GM21825 (cell line): ENCODE data around the gene TOMM22.

Source experiments
- ATAC-seq: cut with Tn5 transposase; IDR thresholded peaks from one replicate; pipeline ENCODE4 v1.9.1; 2021; ENCODE audit warnings: mild to moderate bottlenecking, moderate library complexity; ENCODE audit not compliant: unreplicated experiment

TOMM22 gene

DNA sequence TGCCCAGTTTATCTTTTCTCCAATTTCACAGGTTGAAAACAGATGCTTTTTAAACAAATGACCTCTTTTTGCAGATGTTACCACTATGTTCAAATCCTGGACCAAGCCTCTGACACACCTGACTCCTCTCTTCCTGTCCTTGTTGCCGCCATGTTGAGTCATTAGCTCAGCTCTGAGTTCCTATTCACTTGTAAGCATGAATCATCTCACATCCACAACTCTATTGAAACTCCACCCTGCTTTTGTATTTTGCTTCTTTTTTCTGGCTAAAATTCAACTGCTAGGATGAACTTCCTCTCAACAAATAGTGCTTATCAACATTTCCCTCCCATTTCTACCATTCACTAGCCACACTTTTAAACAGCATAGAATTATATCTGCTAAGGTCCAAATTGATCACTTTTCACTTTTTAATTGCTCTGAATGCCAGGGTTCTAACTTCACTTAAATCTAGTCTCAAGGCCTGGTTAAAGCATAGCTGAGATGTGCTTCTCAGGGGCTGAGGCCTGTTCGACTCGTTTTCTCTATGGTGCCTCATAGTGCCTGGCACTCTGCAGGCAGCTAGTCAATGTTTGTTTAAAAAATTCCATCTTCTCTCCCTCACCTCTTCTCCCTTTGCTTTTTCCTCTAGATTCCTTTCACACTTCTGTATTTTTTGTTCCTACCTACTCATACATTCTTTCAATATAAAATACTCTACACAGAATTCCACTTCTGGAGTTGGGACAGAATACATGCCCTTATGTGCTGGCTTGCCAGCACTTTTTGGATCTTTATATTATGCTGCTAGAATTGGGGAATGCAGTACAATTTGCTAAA, 15.1 kb downstream of the TOMM22 start:
- no peak for ATAC-seq

DNA sequence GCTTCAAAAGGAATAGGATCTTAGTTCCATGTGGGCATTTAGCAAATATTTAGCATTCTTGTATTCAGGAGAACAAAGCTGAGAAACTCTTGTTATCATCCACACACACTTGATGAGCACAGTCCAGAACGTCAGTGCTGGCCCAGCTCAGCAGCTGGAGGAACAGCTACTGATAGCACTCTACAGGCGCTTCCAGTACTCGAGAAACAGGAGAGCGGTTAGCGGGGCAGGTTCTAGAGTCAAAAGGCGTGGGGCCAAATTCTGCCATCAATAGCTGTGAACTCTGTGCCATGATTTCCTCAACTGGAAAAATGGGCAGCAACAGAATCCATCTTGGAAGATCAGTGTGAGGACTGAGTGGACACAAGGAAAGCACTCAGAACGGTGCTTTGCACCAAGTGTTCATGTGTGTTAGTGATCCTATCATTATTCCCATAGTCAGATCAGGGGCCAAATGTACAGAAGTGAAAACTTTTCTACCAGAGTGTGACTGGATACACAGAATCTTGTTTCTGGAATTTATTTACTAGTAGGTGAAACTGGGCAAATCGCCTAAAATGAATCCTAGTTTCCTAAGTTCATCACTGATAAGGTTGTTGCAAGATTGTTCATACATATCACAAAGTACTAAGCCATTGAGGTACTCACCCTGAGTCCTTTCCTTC, 15.8 kb downstream of the TOMM22 start:
- no peak for ATAC-seq

DNA sequence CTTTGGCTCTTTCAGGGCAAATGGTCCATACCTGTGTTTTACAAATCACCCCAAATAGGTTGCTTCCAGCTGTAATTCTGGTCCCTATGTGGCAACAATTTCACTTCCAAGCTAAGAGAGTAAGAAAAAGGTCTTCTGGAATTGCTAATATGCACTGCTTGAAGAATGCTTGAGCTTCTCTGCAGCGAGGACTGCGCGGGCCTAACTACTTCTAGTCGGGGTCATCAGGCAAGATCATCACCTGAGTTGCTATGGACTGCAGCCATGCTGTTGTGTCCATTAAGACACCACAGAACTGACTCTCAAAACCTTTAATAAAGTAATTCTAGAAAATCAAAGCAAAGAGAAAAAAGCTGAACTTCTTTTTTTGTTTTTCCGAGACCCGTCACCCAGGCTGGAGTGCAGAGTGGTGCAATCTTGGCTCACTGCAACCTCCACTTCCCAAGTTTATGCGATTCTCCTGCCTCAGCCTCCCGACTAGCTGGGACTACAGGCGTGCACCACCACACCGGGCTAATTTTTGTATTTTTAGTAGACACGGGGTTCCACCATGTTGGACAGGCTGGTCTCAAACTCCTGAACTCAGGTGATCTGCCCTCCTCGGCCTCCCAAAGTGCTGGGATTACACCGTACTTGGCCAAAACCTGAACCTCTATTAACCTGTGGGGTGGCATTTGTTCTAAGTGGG, 16.8 kb downstream of the TOMM22 start:
- ATAC-seq: no peak

DNA sequence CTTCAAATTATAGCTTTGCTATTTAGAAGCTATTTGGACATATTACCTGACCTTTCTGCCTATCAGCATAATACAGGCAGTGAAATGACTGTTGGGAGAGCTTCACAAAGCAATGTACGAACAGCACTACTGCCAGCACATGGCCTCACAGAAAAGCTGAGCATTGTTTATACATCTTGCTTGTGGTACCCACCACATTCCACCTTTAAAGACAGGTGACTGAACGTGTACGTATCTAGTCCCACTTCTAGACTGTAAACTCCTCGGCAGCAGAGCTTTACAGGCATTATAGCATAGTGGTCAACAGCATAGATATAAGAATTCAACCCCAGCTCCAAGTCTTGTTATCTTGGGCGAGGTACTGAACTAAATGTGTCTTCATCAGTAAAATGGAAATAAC, 17.4 kb downstream of the TOMM22 start:
- ATAC-seq: no peak

DNA sequence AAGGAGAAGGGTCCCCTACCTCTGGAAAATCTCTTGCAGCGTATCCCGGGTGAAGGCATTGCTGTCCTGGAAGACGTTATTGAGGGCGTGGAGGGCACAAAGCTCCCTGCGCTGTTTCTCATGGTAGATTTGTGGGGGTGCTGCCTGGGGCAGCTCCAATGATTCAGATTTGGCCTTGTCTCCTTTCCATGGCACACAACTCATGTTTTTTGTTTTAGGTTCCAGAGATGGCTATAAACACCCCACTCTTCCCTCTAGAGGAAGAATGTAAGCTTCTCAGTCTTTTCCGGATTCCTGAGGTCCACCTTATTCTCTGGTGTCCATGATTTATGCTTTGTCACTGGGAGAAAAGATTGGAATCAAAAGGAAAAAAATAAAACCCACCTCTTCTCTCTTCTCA, 18.0 kb downstream of the TOMM22 start:
- no peak for ATAC-seq

DNA sequence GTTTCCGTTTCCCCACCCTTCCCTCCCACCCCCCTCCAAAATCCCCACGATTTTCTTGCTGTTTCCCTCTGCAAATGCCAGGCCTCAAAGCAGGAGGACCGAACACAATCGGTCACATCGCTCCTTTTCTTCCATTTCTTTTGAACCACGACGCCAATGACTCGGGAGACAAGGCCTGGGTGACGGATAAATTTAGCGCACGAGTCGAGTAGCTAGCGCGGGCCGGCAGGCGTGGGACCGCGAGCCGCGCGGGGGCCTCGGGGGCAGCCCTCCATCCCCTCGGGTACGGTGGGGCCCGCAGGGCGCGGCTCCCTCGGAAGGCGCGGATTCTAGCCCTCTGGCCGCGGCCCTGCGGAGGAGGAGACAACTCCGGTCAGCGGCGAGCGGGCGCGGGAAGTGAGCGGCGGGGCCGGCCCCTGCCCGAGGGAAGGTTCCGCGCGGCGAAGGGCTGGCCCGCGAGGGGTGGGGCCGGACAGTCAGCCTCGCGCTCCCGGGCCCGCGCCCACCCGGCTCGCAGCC, 18.6 kb downstream of the TOMM22 start:
- ATAC-seq: peak; percentile 19

DNA sequence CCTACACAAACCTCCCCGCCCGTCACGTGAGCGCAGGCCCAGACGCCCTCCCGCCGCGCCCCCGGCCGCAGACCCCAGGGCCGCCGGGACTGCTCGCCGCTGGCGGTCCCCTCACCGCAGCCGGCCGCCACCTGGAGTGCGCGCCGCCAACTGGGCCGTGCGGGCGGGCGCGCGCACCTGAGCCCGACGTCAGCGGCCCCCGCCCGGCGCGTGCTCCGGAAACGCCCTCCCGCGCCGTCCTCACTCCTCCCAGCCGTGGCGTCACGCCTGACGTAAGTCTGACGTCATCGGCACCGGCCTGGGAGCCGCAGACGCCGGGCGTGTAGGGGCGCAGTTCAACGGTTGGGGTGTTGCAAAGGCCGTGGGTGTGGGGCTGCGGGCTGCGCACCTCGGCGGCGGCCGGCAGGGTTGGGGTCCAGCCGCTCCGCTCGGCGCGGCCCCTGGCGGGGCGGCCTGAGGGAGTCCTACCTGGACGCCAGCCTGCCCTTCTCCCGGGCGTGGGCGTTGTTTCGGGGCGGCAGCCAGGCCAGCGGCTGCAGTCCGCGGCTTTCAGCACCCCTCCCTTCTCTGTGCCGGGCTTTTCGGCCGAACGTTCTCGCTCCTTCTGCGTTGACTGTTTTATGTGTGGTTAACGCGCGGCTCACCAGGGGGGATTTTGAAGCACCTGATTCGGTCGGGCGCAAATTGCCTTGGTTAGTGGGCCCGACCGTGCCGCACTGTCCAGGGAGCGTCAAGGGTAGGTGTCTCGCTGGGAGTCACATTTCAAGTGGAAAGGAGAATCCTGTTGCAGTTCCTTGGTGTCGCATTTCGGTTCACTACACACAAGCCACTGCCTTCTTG, 19.3 kb downstream of the TOMM22 start, which contains the start of gene JOSD1:
TSS of gene JOSD1 (minus strand) at position 155 of the 840 bp plus-strand sequence. CDS start 956 bp downstream, outside the sequence.
- ATAC-seq: peak; percentile 32

DNA sequence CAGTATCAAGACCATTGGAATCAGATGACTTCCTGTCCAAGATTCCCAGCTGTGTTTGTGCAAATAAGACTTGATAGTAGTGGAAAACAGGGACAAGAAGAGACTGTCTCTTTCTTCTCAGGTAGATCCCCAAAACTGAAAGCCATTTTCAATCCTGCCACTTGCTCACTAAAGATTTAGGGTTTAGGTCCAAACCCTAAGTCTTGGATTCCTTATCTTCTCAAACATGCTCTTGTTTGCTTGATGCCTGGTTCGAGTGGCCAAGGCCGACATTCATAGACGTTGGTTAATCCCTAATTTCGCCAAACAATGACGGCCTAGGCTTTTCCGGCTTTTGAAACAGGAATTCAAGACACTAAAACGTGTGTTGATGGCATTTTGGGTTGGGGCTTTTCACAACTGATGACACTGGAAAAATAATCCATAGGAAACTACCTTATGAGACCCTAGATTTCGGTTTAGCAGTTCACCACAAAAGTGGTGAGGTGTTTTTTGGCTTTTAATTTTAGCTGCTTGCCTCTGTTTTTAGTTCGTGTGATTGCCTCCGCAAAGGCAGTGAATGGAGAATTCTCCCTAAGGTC, 23.0 kb downstream of the TOMM22 start:
- ATAC-seq: no peak

DNA sequence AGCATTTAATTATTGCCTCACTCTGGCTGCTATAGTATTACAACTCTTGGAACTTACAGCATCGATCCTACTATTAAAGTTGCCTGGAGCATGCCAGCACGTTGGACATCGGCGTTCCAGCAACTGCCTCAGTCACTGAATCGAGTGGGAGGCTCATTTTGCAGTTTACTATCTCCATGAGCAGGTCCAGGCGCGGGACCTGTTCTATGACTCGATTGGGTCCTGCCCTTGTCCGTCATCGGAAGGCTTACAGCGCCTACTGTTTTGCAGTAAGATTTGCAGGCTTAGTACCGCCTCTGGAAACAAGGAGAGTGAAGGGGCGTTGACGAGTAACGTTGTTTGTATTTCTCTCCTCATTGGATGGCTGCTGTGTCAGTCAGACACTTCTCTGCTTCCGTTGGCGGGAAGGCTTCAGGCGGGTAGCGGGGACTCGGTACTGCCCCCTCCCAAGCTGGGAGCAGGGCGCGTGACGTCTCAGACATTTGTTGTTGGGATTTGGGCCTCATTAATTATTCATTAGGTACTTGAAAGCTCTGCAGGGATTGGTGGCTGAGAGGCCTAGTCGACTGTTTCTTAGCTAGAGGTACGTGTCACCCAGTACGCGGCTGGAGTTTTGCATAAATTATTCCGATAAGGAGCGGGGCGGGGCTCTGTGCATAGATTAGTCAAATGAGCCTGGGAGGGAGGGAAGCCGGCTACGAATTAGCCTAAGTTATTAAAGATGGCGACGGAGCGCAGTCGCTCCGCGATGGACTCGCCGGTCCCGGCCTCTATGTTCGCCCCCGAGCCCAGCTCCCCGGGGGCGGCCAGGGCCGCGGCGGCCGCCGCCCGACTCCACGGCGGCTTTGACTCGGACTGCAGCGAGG, 23.7 kb downstream of the TOMM22 start, which contains the start of gene GTPBP1:
TSS of gene GTPBP1 (plus strand) at position 710 of the 866 bp plus-strand sequence. CDS start at position 722, 12 bp downstream.
- peak; percentile 64 for ATAC-seq

DNA sequence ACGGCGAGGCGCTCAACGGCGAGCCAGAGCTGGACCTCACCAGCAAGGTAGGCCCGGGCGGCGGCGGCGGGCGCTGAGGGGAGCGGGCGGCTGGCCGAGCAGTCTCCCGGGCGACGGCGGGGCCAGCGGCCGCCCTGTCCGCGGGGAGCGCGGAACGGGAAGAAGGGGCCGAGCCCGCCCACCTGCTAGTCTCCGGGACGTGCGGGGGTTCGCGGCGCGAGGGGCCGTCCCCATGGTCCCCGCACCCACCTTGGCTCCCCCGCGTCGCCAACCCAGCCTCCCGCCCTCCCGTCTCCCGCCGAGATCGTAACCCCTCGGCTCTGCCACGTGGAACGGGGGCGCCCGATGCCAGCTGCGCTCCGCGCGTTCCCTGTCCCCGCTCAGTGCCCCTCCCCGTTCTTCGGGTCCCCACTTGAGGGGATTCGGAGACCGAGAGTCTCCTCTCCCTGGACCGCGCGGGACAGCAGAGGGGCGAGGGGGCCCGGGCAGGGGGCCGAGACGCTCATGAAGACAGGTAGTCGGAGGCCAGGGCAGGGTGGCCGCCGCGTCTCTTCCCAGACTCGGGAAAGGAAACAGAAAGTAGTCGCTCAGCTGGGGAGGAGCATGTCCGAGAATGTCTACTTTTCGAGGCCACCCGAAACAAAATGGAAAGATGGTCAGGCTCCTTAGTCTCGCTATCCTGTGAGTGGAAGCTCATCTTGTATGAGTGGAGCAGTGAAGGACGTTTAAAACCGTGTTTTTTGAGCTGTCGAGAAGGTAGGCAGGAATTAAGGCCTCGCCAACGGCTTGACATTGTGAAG, 24.5 kb downstream of the TOMM22 start:
- peak; percentile 3 for ATAC-seq

DNA sequence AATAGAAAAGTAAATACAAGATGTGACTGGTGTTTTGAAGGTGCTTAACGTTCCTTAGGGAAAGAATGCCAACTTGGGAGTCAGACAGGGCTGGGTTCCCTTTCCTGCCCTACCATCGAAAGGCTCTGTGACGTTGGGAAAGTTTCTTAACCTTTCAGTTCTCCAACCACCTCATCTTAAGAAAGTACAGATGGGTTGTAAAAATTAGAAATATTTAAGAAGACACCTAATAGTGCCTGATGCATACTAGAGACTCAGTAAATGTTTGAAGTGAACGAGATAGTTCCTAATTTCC, 25.1 kb downstream of the TOMM22 start:
- no peak for ATAC-seq

DNA sequence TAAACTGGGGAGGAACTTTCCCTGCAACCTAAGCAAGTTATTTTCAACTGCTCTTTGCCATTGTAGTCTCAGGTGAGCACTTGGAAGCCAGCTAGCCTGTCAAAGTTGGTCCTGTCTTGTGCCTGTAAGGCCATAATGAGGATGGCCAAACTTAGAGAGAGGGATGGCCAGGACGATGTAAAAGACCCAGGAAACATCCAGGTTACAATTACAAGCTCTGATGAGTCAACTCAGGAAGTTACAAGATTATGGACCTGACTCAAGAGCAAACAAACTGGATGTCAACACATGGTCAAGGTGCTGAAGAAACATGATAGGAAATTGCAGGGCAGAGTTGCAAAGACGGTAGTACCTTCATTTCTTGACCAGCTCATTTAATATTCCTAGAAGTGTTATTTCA, 25.6 kb downstream of the TOMM22 start:
- no peak for ATAC-seq

DNA sequence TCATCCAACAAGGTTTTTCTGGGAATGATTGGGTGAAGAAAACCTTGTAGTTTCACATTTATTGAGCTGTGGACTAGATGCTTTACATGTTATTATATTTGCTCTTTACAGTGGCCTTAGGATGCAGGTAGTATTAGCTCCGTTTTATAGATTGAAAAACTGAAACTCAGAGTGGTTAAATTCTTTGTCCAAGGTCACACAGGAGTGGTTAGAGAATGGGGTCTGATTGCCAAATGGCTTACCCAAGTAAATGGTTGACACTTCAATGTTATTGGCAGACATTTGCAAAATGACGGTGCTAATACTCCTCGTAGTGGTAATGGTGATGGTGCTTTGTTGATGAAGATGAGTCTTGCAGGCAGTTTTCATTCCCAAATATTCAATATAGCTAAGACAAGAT, 26.2 kb downstream of the TOMM22 start:
- no peak for ATAC-seq

DNA sequence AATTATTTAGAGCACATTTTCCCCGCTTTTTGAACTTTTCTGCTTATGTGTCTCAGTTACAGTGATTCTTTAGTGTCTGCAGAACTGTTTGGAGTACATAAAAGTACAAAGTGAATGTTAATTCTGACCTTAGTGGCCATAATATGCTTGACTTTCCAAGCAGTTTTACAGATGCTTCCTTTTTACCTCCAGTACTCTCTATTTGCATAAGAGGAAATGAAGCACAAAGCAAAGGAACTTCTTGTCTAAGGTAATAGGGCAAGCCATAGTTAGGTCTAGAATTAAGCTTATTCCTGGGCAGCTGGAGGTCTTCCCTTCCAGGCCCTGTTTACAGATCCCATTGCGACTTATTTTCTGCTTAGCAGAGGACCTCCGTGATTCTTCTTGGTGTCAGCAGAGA, 27.5 kb downstream of the TOMM22 start:
- no peak for ATAC-seq

DNA sequence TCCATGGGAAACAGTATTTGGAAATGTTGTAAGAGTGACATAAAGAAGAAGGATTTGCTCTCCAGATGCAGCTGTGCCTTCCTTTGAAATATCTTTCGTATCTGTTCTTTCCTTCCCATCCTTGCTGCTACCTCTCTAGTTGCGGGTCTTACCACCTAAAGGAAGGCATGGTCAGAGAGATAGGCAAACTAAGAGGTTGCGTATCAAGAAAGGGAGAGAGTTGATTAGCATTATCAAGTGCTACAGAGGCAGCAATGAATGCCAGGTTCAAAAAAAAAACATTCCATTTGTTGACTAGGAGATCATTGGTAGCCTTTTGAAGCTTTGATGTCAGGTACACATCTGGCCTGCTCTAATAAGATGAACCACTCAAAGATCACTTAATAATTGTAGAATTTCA, 28.6 kb downstream of the TOMM22 start:
- ATAC-seq: no peak

DNA sequence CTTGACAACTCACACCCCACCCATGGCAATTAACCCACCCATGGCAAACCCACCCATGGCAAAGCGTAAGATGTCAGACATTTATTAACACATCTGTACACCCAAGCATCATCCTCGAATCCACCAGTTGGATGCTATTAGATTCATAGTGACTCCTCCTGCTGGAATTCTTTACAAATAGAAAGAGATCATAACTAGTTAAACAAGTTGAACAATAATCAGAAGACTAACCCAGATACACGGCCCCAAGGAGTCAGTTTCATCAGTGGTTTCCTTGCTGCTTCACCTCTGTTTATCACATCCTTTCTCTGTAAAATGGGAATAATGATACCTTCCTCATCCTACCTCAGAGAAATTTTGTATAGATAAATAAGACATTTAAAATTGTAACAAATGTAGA, 29.1 kb downstream of the TOMM22 start:
- no peak for ATAC-seq

DNA sequence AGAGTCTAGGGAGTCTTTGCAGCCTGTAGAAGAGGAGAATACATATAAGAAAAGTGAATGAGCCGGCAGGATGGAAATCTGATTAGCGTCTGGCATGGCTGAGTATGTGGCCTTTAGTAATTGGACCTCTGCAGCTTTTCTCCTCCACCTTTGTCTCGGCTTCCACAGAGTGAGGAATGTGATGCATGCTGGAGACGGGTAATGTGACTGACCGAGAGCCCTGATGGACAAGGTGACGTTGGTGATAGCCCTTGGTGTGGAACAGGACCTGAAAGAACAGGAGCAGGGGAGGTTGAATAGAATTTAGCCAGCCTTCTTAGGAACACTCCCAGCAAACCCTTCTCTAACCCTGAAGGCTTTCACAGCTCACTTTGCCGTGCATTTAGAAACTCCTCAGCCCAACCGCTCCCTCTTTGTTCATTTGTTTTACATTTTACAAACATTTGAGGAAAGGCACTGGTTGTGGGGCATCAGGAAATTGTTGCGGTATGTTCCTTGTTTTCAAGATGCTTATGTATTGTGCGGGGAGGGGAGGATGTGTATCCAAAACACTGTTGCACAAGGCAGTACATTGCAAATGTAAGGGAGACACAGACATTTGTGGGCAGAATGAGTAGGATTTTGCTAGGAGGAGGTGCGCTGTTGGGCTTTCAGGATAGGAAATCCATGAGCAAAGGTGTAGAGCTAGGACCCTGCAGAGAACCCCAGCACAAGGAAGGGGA, 30.9 kb downstream of the TOMM22 start:
- ATAC-seq: no peak

DNA sequence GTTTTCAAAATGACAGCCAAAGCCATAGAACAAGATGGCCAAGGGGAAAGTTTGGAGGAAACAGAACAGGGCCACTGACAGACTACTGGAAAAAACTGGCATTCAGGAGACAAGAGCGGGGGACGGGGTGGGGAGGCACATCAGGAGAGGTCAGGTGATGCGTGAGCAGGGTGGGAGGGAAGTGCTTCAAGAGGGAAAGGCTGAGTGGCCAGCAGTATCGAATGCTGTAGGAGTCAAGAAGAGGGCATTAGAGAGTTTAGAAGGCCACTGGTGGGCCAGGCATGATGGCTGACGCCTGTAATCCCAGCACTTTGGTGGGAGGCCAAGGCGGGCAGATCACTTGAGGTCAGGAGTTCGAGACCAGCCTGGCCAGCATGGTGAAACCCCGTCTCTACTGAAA, 32.2 kb downstream of the TOMM22 start:
- no peak for ATAC-seq
